Fibroblast of lung (primary cell): ENCODE measurements around the gene OR51A7.

Source experiments
- EZH2 ChIP-seq: IDR thresholded peaks from 2 replicates; pipeline ENCODE4 v1.5.1; 2012; ENCODE audit warnings: low read length, control low read depth, mild to moderate bottlenecking; ENCODE audit errors: missing control alignments
- TF ChIP-seq, protein P1 (sequence below), 2 donors: IDR thresholded peaks in 1 of 2; conservative IDR thresholded peaks in 1 of 2; 1 replicate in 1 of 2; 2 replicates in 1 of 2; pipeline ENCODE4 v1.5.1; 2011 to 2012; ENCODE audit warnings: low read length in 2 of 2, control low read depth in 1 of 2, inconsistent platforms in 1 of 2, low read depth in 1 of 2, mild to moderate bottlenecking in 1 of 2

DNA sequence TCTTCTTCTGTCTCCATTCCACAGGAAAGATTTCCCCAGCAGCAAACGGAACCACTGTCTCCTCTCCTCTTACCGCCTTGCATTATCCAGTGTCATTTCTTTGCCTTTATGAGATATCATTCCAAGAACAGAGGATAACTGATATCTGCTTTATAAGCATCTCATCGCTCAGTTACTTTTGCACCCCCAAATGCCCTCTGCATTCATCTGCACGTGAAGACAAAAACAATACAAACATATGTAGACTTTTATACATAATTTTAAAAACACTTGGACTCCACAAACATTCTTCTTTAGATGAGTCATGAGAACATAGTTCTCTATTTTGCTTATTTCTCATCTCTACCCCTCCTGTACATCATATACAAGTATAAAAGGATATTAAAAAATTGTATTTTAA, 22.4 kb upstream of the OR51A7 start:
- TF ChIP-seq, protein P1, sequence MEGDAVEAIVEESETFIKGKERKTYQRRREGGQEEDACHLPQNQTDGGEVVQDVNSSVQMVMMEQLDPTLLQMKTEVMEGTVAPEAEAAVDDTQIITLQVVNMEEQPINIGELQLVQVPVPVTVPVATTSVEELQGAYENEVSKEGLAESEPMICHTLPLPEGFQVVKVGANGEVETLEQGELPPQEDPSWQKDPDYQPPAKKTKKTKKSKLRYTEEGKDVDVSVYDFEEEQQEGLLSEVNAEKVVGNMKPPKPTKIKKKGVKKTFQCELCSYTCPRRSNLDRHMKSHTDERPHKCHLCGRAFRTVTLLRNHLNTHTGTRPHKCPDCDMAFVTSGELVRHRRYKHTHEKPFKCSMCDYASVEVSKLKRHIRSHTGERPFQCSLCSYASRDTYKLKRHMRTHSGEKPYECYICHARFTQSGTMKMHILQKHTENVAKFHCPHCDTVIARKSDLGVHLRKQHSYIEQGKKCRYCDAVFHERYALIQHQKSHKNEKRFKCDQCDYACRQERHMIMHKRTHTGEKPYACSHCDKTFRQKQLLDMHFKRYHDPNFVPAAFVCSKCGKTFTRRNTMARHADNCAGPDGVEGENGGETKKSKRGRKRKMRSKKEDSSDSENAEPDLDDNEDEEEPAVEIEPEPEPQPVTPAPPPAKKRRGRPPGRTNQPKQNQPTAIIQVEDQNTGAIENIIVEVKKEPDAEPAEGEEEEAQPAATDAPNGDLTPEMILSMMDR (conservative IDR thresholded peaks at IDR 0.05 in 1 of 2, IDR thresholded peaks at IDR 0.05 in 1 of 2; ENCODE audit: low read depth in 1 of 2, low read length in 2 of 2) = no peak
- no peak for TF ChIP-seq EZH2
